Gastroesophageal sphincter (tissue), 4 donors: ENCODE data around the gene BMPR1A. TPM values are rescaled to one million over a fixed set of nuclear protein-coding genes. Genes with fewer than 3 reads are reported as not detected.
A peak's percentile ranks its signal among the peaks of the same experiment; 100 is the strongest.

Source experiments
- ATAC-seq: fragments of 150-250 bp; one replicate; pipeline ENCODE4 v1.9.1; 2016; ENCODE audit warnings: mild to moderate bottlenecking, moderate library complexity
- H3K27ac ChIP-seq, 4 donors: fragments of 200-600 bp; sonication (generic) in 3 of 4; 1 replicate in 3 of 4; 2 replicates in 1 of 4; pipeline ENCODE4 v1.5.1; 2016 to 2019
- H3K27me3 ChIP-seq: fragments of 200-600 bp; sonication (generic); one replicate; pipeline ENCODE4 v1.5.1; 2019
- H3K36me3 ChIP-seq, 2 donors: fragments of 200-600 bp; sonication (generic); one replicate each; pipeline ENCODE4 v1.5.1; 2019; ENCODE audit warnings: control low read depth in 1 of 2
- H3K4me1 ChIP-seq, 3 donors: fragments of 200-600 bp; sonication (generic); 1 replicate in 2 of 3; 2 replicates in 1 of 3; pipeline ENCODE4 v1.5.1; 2016 to 2019; ENCODE audit warnings: control low read depth in 2 of 3
- H3K4me3 ChIP-seq, 2 donors: fragments of 200-600 bp; sonication (generic); one replicate each; pipeline ENCODE4 v1.5.1; 2019; ENCODE audit warnings: mild to moderate bottlenecking in 1 of 2, moderate library complexity in 1 of 2
- H3K9me3 ChIP-seq, 3 donors: fragments of 200-600 bp; sonication (generic); one replicate each; pipeline ENCODE4 v1.5.1; 2017 to 2019; ENCODE audit warnings: control low read depth in 2 of 3
- EP300 ChIP-seq: sonication (generic); formaldehyde crosslinking; IDR thresholded peaks from one replicate; pipeline ENCODE4 v1.6.1; 2017; ENCODE audit warnings: antibody characterized with exemption, mild to moderate bottlenecking
- POLR2A ChIP-seq, 2 donors: fragments of 450-650 bp; IDR thresholded peaks; one replicate each; pipeline ENCODE4 v1.6.1; 2017; ENCODE audit warnings: antibody characterized with exemption in 2 of 2, mild to moderate bottlenecking in 2 of 2, moderate library complexity in 1 of 2
- POLR2AphosphoS5 ChIP-seq: sonication (generic); formaldehyde crosslinking; IDR thresholded peaks from one replicate; pipeline ENCODE4 v1.6.1; 2017; ENCODE audit warnings: antibody characterized with exemption
- WGBS, 2 donors: methylation state at CpG; one replicate each; pipeline ENCODE4 v1.1.5; 2018; ENCODE audit warnings: low coverage in 1 of 2; 5-methylcytosine and 5-hydroxymethylcytosine counted together
- total RNA-seq, 4 donors: library from RNA; depleted of rRNA; stranded (reverse); fragments of >200 nt; gene quantifications; one replicate each; pipeline ENCODE4 v1.1.0, GENCODE V29; 2016
- TF ChIP-seq, protein P1 (sequence below), 4 experiments: fragments of 200-600 bp in 2 of 4; fragments of 450-650 bp in 2 of 4; sonication (generic) in 1 of 4; IDR thresholded peaks; one replicate each; pipeline ENCODE4 v1.5.1; 2017 to 2019; ENCODE audit warnings: antibody characterized with exemption in 4 of 4, mild to moderate bottlenecking in 2 of 4, moderate library complexity in 2 of 4

BMPR1A gene
- total RNA-seq, 4 donors from 2014 or later = 91.5 to 121 (median 117) TPM

DNA sequence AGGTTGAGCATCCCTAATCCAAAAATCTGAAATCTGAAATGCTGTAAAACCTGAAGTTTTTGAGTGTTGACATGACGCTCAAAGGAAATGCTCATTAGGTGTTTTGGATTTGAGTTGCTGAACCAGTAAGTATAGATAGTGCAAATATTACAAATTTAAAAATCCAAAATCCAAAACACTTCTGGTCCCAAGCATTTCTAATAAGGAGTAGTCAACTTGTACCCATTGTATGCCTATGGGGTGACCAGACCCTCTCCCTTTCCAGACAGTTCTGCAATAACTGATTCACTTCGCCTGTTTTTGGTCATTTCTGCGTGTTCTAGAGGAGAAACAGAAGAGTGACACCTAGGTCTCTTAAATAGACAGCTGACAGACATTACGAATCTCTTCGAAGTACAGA, 110.7 kb downstream of the BMPR1A start:
- peak overlapping the region in 1 of 4 donors; percentile 71 for H3K27ac ChIP-seq
- H3K27me3 ChIP-seq = no peaks in the 10 kb centered on the region
- H3K4me1 ChIP-seq = peaks cover 7 to 78% (median 16%) of the 10 kb centered on the region in 3 donors
- H3K4me3 ChIP-seq = no peak overlapping the region
- no peak for ATAC-seq
- WGBS, 2 donors = 88 to 92% methylated on average over 5 of the region's 5 CpGs
- no peaks in the 10 kb centered on the region for H3K9me3 ChIP-seq
- H3K36me3 ChIP-seq = no peaks in the 10 kb centered on the region
- TF ChIP-seq POLR2AphosphoS5 = no peak

DNA sequence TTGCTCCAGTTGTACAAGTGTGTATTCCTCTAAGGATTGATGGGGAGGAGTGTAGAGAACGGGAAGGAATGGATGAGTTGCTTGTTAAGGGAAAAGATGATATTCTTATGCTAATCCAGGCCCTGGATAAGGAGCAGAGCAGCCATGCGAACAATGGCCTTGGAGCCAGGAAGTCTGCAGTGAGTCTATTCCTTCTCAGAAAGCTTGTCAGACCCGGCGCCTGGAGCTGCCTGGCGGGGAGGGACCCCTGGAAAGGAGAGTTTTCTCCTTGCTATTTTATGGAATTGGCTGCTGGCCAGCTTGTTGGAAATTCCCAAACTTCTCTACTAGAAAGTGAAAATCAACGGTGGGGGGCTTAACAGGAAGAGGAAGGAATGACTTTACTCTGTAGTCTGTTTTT, 111.9 kb downstream of the BMPR1A start:
- no peaks in the 10 kb centered on the region for H3K36me3 ChIP-seq
- H3K27me3 ChIP-seq = no peaks in the 10 kb centered on the region
- no peak overlapping the region for H3K4me3 ChIP-seq
- no peak for TF ChIP-seq POLR2A (IDR thresholded peaks at IDR 0.05)
- no peak for TF ChIP-seq POLR2AphosphoS5
- TF ChIP-seq, protein P1, sequence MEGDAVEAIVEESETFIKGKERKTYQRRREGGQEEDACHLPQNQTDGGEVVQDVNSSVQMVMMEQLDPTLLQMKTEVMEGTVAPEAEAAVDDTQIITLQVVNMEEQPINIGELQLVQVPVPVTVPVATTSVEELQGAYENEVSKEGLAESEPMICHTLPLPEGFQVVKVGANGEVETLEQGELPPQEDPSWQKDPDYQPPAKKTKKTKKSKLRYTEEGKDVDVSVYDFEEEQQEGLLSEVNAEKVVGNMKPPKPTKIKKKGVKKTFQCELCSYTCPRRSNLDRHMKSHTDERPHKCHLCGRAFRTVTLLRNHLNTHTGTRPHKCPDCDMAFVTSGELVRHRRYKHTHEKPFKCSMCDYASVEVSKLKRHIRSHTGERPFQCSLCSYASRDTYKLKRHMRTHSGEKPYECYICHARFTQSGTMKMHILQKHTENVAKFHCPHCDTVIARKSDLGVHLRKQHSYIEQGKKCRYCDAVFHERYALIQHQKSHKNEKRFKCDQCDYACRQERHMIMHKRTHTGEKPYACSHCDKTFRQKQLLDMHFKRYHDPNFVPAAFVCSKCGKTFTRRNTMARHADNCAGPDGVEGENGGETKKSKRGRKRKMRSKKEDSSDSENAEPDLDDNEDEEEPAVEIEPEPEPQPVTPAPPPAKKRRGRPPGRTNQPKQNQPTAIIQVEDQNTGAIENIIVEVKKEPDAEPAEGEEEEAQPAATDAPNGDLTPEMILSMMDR (IDR thresholded peaks at IDR 0.05) = no peak
- no peak for TF ChIP-seq EP300
- peaks cover 4 to 77% (median 14%) of the 10 kb centered on the region in 3 donors for H3K4me1 ChIP-seq
- H3K9me3 ChIP-seq = no peaks in the 10 kb centered on the region
- 6 to 7% methylated on average over 3 of the region's 6 CpGs for WGBS, 2 donors
- peak overlapping the region in 3 of 4 donors; percentile 3 to 71 (median 22) for H3K27ac ChIP-seq
- no peak for ATAC-seq

DNA sequence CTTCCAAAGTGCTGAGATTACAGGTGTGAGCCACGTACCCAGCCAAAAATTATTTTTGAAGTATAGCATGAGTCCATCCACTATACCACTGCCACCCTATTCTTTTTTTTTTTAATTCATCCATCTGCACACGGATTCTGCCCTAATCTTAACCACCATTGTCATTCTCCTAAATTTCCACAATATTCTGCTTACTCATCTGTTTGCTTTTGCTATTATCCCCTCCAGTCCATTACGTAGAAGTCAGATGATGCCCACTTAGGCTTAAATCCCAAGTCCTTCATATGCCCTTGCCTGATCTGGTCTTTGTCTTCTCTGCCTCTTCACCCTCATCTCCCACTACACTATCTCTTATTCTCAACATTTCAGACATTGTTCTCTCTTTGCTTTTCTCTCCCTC, 114.3 kb downstream of the BMPR1A start:
- H3K4me1 ChIP-seq = peaks cover 4 to 59% (median 12%) of the 10 kb centered on the region in 3 donors
- no peaks in the 10 kb centered on the region for H3K27me3 ChIP-seq
- no peak overlapping the region for H3K27ac ChIP-seq
- no peaks in the 10 kb centered on the region for H3K9me3 ChIP-seq
- no peaks in the 10 kb centered on the region for H3K36me3 ChIP-seq
- ATAC-seq = no peak
- TF ChIP-seq, protein P1 (IDR thresholded peaks at IDR 0.05) = no peak
- TF ChIP-seq POLR2A (IDR thresholded peaks at IDR 0.05) (no peak), POLR2AphosphoS5 (no peak), EP300 (no peak)
- 89 to 91% methylated on average over 2 to 3 of the region's 3 CpGs for whole genome bisulfite sequencing, 2 donors
- no peak overlapping the region for H3K4me3 ChIP-seq

DNA sequence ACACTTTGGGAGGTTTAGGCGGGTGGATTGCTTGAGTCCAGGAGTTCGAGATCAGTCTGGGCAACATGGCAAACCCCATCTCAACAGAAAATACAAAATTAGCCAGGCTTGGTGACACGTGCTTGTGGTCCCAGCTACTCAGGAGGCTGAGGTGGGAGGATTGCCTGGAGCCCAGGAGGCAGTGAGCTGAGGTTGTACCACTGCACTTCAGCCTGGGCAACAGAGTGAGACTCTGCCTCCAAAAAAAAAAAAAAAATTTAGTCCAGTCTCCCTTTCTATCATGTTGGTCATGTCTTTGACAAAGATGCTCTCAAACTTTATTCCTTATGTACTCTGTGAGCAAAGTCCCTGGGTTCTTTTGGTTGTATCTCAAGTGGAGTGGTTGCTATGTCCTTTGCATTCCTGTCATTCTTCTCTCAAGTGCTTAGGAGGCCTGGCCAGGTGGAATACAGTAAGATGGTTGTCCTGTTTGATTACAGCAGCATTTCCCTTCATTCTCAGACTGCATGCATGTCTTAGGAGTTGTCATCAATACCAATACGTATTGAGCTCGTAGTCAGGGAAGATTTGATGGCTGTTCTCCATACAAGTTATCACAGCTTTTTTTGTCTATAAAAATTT, 115.3 kb downstream of the BMPR1A start:
- Histone ChIP-seq H3K4me3 (no peak overlapping the region), H3K4me1 (peaks cover 4 to 59% (median 10%) of the 10 kb centered on the region in 3 donors), H3K36me3 (peaks cover 0 to 8% of the 10 kb centered on the region in 2 donors), H3K9me3 (no peaks in the 10 kb centered on the region), H3K27ac (no peak overlapping the region), H3K27me3 (no peaks in the 10 kb centered on the region)
- ATAC-seq = no peak
- WGBS, 2 donors = 56 to 82% methylated on average over 3 to 4 of the region's 5 CpGs
- TF ChIP-seq POLR2A (IDR thresholded peaks at IDR 0.05) (no peak), POLR2AphosphoS5 (no peak), EP300 (no peak)
- TF ChIP-seq, protein P1 (IDR thresholded peaks at IDR 0.05) = no peak

DNA sequence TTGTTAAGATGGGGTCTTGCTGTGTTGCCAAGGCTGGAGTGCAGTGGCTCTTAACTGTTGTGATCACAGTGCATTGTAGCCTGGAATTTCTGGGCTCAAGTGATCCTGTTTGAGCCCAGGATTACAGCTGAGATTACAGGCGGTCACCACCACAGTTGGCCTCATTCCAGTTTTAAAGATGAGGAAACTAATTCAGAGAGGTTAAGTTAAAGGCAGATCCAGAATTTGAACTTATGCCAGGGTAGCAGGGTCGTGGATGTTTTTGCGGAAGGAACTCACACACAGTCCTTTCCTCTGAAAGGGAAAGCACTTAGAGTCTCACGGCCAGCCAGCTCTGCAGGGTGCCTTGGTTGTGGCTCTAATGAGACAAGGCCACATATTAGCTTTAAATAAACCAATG, 116.3 kb downstream of the BMPR1A start:
- peak overlapping the region in 1 of 4 donors; percentile 23 for H3K27ac ChIP-seq
- H3K27me3 ChIP-seq = no peaks in the 10 kb centered on the region
- ATAC-seq = peak; percentile 46
- H3K36me3 ChIP-seq = peaks cover 0 to 11% of the 10 kb centered on the region in 2 donors
- peaks cover 6 to 50% (median 10%) of the 10 kb centered on the region in 3 donors for H3K4me1 ChIP-seq
- no peaks in the 10 kb centered on the region for H3K9me3 ChIP-seq
- H3K4me3 ChIP-seq = no peak overlapping the region
- TF ChIP-seq POLR2A (IDR thresholded peaks at IDR 0.05) = no peak
- TF ChIP-seq, protein P1 (IDR thresholded peaks at IDR 0.05) = no peak
- no peak for TF ChIP-seq POLR2AphosphoS5
- TF ChIP-seq EP300 = no peak
- 39 to 43% methylated on average over 3 to 4 of the region's 4 CpGs for WGBS, 2 donors
